HepG2 (cell line): ENCODE results near the gene DCC. TPM values are rescaled to one million over a fixed set of nuclear protein-coding genes. Genes with fewer than 3 reads are reported as not detected.

Experiments
- ATAC-seq: fragments of 200-7000 bp; cut with Tn5 transposase; 3 replicates; pipeline ENCODE4 v1.9.1; 2020; ENCODE audit warnings: mild to moderate bottlenecking, moderate library complexity
- BruUV-seq: library from RNA; stranded (reverse); fragments of 400-500 nt; replicated peaks from 2 replicates; lab custom pipeline; 2021; lab: Mats Ljungman, UMichigan
- CTCF ChIA-PET: fragments of 300-600 bp; formaldehyde crosslinking; extraction: SDS; loops from one replicate; lab custom pipeline; 2021; ENCODE audit warnings: low total read pairs, inconsistent platforms, low intra/inter-chr PET ratio; lab: Yijun Ruan, JAX
- POLR2A ChIA-PET: fragments of 350-600 bp; sonication (Branson Sonifier 250); formaldehyde crosslinking; loops from one replicate; lab custom pipeline; 2020; ENCODE audit warnings: antibody characterized with exemption, inconsistent platforms; lab: Yijun Ruan, JAX
- DNase-seq: peaks from one replicate; pipeline ENCODE4 v3.0.0-alpha.2; 2015; ENCODE audit warnings: low spot score
- FAIRE-seq: peaks from 3 replicates; lab custom pipeline; 2011; peaks lifted over from hg19 to GRCh38; lab: Jason Lieb, UNC
- H2AFZ ChIP-seq: one replicate; pipeline ENCODE4 v1.6.1; 2011; ENCODE audit warnings: low read length, inconsistent platforms
- H3K27ac ChIP-seq: fragments of 300-600 bp; 3 replicates; pipeline ENCODE4 v1.8.0; 2011; ENCODE audit warnings: mixed run types, mild to moderate bottlenecking, mixed read lengths, low read length, inconsistent platforms; ENCODE audit not compliant: insufficient read depth; ENCODE audit errors: extremely low read length
- H3K27me3 ChIP-seq, 2 experiments: fragments of 200-600 bp in 1 of 2; 2 replicates in 1 of 2; 3 replicates in 1 of 2; pipeline versions ENCODE4 v1.6.0 to v1.8.0; 2011; ENCODE audit warnings: low read length in 2 of 2, mild to moderate bottlenecking in 2 of 2, moderate library complexity in 2 of 2, inconsistent platforms in 1 of 2; ENCODE audit not compliant: insufficient read depth in 2 of 2, control insufficient read depth in 1 of 2
- H3K36me3 ChIP-seq, 2 experiments: fragments of 200-600 bp in 1 of 2; replicated peaks in 1 of 2; 2 replicates in 1 of 2; 3 replicates in 1 of 2; pipeline versions ENCODE4 v1.5.1 to v1.8.0; 2011; ENCODE audit warnings: low read length in 2 of 2, inconsistent platforms in 1 of 2; ENCODE audit not compliant: insufficient read depth in 2 of 2, control insufficient read depth in 1 of 2
- H3K4me1 ChIP-seq: 2 replicates; pipeline ENCODE4 v1.5.1; 2012; ENCODE audit warnings: low read length, inconsistent platforms; ENCODE audit not compliant: insufficient read depth
- H3K4me2 ChIP-seq: 2 replicates; pipeline ENCODE4 v1.6.0; 2011; ENCODE audit warnings: low read depth, low read length, inconsistent platforms
- H3K4me3 ChIP-seq, 3 experiments: fragments of 200-600 bp in 1 of 3; sonication (generic), shearing (Covaris generic) in 1 of 3; replicated peaks in 1 of 3; 2 replicates each; pipeline ENCODE4 v1.5.1; 2011 to 2016; ENCODE audit warnings: low read length in 3 of 3, inconsistent platforms in 2 of 3, low read depth in 2 of 3, mild to moderate bottlenecking in 2 of 3, control low read depth in 1 of 3, mixed read lengths in 1 of 3; ENCODE audit not compliant: insufficient read depth in 1 of 3
- H3K79me2 ChIP-seq: one replicate; pipeline ENCODE4 v1.6.1; 2011; ENCODE audit warnings: low read length, inconsistent platforms; ENCODE audit not compliant: insufficient read depth
- H3K9ac ChIP-seq: 2 replicates; pipeline ENCODE4 v1.6.0; 2011; ENCODE audit warnings: mild to moderate bottlenecking, low read depth, low read length, inconsistent platforms; ENCODE audit not compliant: insufficient read depth
- H3K9me3 ChIP-seq: 2 replicates; pipeline ENCODE4 v1.5.1; 2012; ENCODE audit warnings: mild to moderate bottlenecking, low read length
- H4K20me1 ChIP-seq: 2 replicates; pipeline ENCODE4 v1.6.0; 2011; ENCODE audit warnings: inconsistent platforms, mild to moderate bottlenecking, low read length, moderate library complexity; ENCODE audit not compliant: insufficient read depth
- PTBP1 ChIP-seq: fragments of 200-400 bp; formaldehyde crosslinking; IDR thresholded peaks from 2 replicates; pipeline ENCODE4 v1.6.1; 2018; ENCODE audit warnings: low read length, low read depth; ENCODE audit not compliant: poor library complexity, severe bottlenecking
- SMARCE1 ChIP-seq: fragments of 450-650 bp; IDR thresholded peaks from 2 replicates; pipeline ENCODE4 v1.6.1; 2017; ENCODE audit warnings: borderline replicate concordance
- SNRNP70 ChIP-seq: fragments of 200-400 bp; formaldehyde crosslinking; IDR thresholded peaks from 2 replicates; pipeline ENCODE4 v1.6.1; 2017; ENCODE audit warnings: mild to moderate bottlenecking, low read depth, low read length, moderate library complexity
- ZC3H13 ChIP-seq: sonication (generic); formaldehyde crosslinking; IDR thresholded peaks from 2 replicates; pipeline ENCODE4 v1.8.1; 2023; ENCODE audit warnings: mild to moderate bottlenecking, missing genetic modification reagents, moderate library complexity
- ZNF260 ChIP-seq: sonication (generic); formaldehyde crosslinking; IDR thresholded peaks from 2 replicates; pipeline ENCODE4 v1.4.0; 2020; ENCODE audit warnings: missing genetic modification reagents, low read depth, mild to moderate bottlenecking, borderline replicate concordance
- ZNF317 ChIP-seq: sonication (generic); formaldehyde crosslinking; IDR thresholded peaks from 2 replicates; pipeline ENCODE4 v1.5.0; 2020; ENCODE audit warnings: mild to moderate bottlenecking, missing genetic modification reagents
- ZNF367 ChIP-seq: sonication (generic); formaldehyde crosslinking; IDR thresholded peaks from 2 replicates; pipeline ENCODE4 v1.4.0; 2020; ENCODE audit warnings: missing genetic modification reagents, borderline replicate concordance
- ZNF484 ChIP-seq: sonication (generic); formaldehyde crosslinking; IDR thresholded peaks from 2 replicates; pipeline ENCODE4 v1.5.1; 2020; ENCODE audit warnings: mild to moderate bottlenecking, low read depth, missing genetic modification reagents, borderline replicate concordance
- ZNF678 ChIP-seq: sonication (generic); formaldehyde crosslinking; IDR thresholded peaks from 2 replicates; pipeline ENCODE4 v1.4.0; 2020; ENCODE audit warnings: mild to moderate bottlenecking, missing genetic modification reagents
- ZNF891 ChIP-seq: sonication (generic); formaldehyde crosslinking; IDR thresholded peaks from 2 replicates; pipeline ENCODE4 v1.5.0; 2020; ENCODE audit warnings: mild to moderate bottlenecking, missing genetic modification reagents
- WGBS: methylation state at CpG from one replicate; pipeline ENCODE4 v1.1.6; 2017; ENCODE audit warnings: low lambda C conversion rate; 5-methylcytosine and 5-hydroxymethylcytosine counted together
- in situ Hi-C: cut with HindIII; loops from 2 replicates; pipeline ENCODE4 v1.10.0; 2017; ENCODE audit warnings: low pct_unique_long_range_greater_than_20kb; ENCODE audit not compliant: extremely low pct_ligation_motif_present
- intact Hi-C: fragments of 100-400 bp; cut with micrococcal nuclease; formaldehyde crosslinking; loops from one replicate; pipeline ENCODE4 v1.10.0; 2022; ENCODE audit not compliant: unreplicated experiment
- polyA plus RNA-seq, 8 experiments: library from polyadenylated mRNA; depleted of rRNA in 3 of 8; stranded (reverse) in 7 of 8; unstranded in 1 of 8; fragments of >200 nt; fragmentation: Illumina TruSeq in 4 of 8; extraction: Trizol in 4 of 8; gene quantifications; 2 replicates each; pipeline versions ENCODE4 v1.2.1 to v1.2.3, GENCODE V29; 2011 to 2016; ENCODE audit warnings: low read depth in 4 of 8, missing spikeins in 1 of 8, mixed read lengths in 1 of 8; ENCODE audit not compliant: insufficient read depth in 1 of 8
- total RNA-seq, 5 experiments: library from RNA; depleted of rRNA; stranded (reverse); fragments of >200 nt; fragmentation: Illumina TruSeq; extraction: Trizol; gene quantifications; 2 replicates each; pipeline ENCODE4 v1.2.3, GENCODE V29; 2016; ENCODE audit warnings: low read depth in 1 of 5
- TF ChIP-seq, protein P1 (sequence below): sonication (generic); formaldehyde crosslinking; IDR thresholded peaks from 2 replicates; pipeline ENCODE4 v1.4.0; 2020; ENCODE audit warnings: low read depth, mild to moderate bottlenecking, missing genetic modification reagents
- TF ChIP-seq, protein P2 (sequence below): sonication (generic); formaldehyde crosslinking; conservative IDR thresholded peaks from 2 replicates; pipeline ENCODE4 v1.8.0; 2022; ENCODE audit warnings: mild to moderate bottlenecking, moderate library complexity, missing genetic modification reagents

The DCC gene
- total and polyA plus RNA-seq, 2 of the 13 experiments (the other 11 are each of a cell fraction or from before 2014, with no cell fraction given), result not detected

DNA sequence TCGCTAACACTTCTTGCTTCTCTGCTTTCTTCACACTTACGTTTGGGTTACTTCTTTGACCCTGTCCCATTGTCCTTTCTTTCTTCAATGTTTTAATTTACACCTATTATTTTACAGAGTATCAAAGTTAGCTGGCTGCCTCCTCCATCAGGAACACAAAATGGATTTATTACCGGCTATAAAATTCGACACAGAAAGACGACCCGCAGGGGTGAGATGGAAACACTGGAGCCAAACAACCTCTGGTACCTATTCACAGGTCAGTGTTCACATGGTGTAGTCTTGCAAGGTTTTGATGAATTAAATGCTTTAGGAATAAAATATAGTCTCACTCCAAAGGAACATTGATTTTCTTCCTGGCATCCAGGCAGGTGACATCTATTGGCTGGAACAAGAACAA, 965.5 kb downstream of the DCC start:
- no peak for FAIRE-seq
- CTCF ChIA-PET, result no interaction called here

More for the DNA sequence above, 965.5 kb downstream of the DCC start:
- Histone ChIP-seq H3K4me2 (no peak overlapping the region), H3K27me3 (no peaks in the 10 kb centered on the region), H3K79me2 (no peaks in the 10 kb centered on the region), H3K4me1 (no peaks in the 10 kb centered on the region), H3K9ac (no peak overlapping the region), H3K36me3 (no peaks in the 10 kb centered on the region), H3K27ac (no peak overlapping the region), H3K4me3 (no peak overlapping the region), H4K20me1 (no peaks in the 10 kb centered on the region), H3K9me3 (peaks cover 27% of the 10 kb centered on the region), H2AFZ (no peak overlapping the region)
- WGBS, result 43% methylated on average over 6 of the region's 6 CpGs
- TF ChIP-seq SMARCE1 (no peak), SNRNP70 (no peak), ZNF317 (CRISPR knock-in tag) (no peak), ZC3H13 (CRISPR knock-in tag) (no peak), ZNF891 (no peak), ZNF367 (CRISPR knock-in tag) (no peak), PTBP1 (no peak), ZNF678 (CRISPR knock-in tag) (no peak), ZNF484 (CRISPR knock-in tag) (no peak), ZNF260 (no peak)
- TF ChIP-seq, protein P1, sequence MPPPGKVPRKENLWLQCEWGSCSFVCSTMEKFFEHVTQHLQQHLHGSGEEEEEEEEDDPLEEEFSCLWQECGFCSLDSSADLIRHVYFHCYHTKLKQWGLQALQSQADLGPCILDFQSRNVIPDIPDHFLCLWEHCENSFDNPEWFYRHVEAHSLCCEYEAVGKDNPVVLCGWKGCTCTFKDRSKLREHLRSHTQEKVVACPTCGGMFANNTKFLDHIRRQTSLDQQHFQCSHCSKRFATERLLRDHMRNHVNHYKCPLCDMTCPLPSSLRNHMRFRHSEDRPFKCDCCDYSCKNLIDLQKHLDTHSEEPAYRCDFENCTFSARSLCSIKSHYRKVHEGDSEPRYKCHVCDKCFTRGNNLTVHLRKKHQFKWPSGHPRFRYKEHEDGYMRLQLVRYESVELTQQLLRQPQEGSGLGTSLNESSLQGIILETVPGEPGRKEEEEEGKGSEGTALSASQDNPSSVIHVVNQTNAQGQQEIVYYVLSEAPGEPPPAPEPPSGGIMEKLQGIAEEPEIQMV (CRISPR knock-in tag), result no peak
- TF ChIP-seq, protein P2, sequence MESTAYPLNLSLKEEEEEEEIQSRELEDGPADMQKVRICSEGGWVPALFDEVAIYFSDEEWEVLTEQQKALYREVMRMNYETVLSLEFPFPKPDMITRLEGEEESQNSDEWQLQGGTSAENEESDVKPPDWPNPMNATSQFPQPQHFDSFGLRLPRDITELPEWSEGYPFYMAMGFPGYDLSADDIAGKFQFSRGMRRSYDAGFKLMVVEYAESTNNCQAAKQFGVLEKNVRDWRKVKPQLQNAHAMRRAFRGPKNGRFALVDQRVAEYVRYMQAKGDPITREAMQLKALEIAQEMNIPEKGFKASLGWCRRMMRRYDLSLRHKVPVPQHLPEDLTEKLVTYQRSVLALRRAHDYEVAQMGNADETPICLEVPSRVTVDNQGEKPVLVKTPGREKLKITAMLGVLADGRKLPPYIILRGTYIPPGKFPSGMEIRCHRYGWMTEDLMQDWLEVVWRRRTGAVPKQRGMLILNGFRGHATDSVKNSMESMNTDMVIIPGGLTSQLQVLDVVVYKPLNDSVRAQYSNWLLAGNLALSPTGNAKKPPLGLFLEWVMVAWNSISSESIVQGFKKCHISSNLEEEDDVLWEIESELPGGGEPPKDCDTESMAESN (CRISPR knock-in tag), result no peak
- intact Hi-C loops, result no loop called here
- DNase-seq, result no peak
- ATAC-seq, result no peak
- in situ Hi-C loops, result loop anchor here (25.0 kb wide), 1 partner anchor 107 kb away; no protein-coding TSS in a partner anchor
- POLR2A ChIA-PET, result no interaction called here
- no TSS peak for BruUV-seq
